H1 (cell line): Measurements from ENCODE around the gene POLR1D. TPM values are rescaled to one million over a fixed set of nuclear protein-coding genes. Genes with fewer than 3 reads are reported as not detected.

Experiments used
- RNF2 ChIP-seq: fragments of 200-900, 300-1000 bp; sonication (generic); IDR thresholded peaks from 2 replicates; pipeline ENCODE4 v1.7.1; 2016; ENCODE audit warnings: borderline replicate concordance, low read depth, mild to moderate bottlenecking, antibody characterized with exemption, low read length; ENCODE audit not compliant: poor library complexity, severe bottlenecking; ENCODE audit errors: missing control alignments
- polyA plus RNA-seq, 7 experiments: library from polyadenylated mRNA; depleted of rRNA in 3 of 7; stranded (reverse) in 5 of 7; unstranded in 2 of 7; fragments of >200 nt in 5 of 7; fragments of 200-250 nt in 2 of 7; gene quantifications; 1 replicate in 5 of 7; 2 replicates in 1 of 7; 4 replicates in 1 of 7; pipeline versions ENCODE4 v1.2.1 to v1.2.3, GENCODE V29; 2011 to 2013; ENCODE audit warnings: missing spikeins in 2 of 7, mixed read lengths in 2 of 7
- total RNA-seq: library from RNA; stranded (reverse); fragmentation: NEBNext Ultra II Directional; extraction: Animal tissue kit (Norgen Biotek cat#: 25700); gene quantifications from 2 replicates; pipeline ENCODE4 v1.2.1, GENCODE V29; 2021

Gene POLR1D
- total and polyA plus RNA-seq, 2 of the 8 experiments (the other 6 are each of a cell fraction or from before 2014, with no cell fraction given), result 226 to 232 TPM

DNA sequence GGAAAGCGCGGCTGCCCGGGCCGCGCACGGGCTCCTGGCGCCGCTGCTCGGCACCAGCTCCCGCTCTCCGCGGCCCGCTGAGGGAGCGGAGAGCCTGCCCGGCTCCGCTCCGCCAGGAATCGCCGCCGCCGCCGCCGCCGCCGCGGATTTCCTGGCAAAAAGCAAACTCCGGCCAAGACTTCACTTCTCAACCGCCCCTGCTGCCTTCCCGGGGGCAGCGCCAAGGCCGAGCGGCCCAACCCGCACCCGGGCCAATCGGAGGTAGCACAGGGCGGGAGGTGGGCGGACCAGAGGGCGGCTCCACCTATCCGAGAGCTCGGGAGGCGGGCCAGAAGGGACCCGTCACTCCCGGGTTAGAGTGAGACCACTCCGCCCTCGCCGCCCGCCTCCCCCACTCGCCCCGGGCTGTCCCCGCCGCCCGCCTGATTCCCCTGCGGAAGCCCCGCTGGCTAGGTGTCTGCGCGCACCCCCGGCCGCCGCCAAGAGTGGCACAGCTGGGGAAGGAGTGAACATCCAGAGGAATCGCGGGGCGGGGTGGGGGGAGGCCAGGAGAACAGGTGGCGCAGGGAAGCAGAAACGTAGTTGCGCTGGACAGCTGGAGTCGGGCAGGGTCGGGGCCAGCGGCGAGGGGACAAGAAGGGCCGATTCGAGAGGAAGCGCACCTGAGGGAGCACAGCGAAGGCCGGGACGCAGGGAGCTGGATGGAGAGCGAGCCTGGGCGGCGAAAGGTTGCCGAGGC, 1.1 kb upstream of the POLR1D start, which contains the start of gene LNX2 (continued):
- TF ChIP-seq RNF2, result no peak
